ENCODE data around the gene GNAQ.
A peak's percentile ranks its signal among the peaks of the same experiment; 100 is the strongest.

GNAQ gene

DNA sequence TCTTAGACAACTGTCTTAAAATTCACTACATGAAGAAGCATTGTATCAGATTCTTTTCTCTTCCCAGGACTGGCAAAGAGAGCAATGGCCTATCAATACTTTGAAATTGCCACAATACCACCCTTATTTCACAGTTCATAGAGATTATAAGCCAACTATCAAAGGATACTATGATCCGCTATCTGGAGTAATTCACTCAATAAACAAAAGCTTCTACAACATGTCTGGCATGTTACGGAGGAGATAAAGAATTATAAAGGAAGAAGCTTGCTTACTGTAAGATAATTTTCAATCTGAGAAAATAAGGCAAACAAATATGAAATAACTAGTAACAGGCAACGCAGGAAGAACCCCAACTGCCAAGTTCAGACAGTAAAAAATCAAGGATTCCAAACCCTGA lies 114.8 kb downstream of the GNAQ start:
- Histone ChIP-seq H2AFZ (ENCODE audit: low read depth, low read length) (no peak overlapping the region), H3K4me2 (ENCODE audit: insufficient read depth, low read length) (peak overlapping the region; percentile 38), H3K9ac (ENCODE audit: low read depth, low read length) (peak overlapping the region; percentile 29), H3K9me3 (ENCODE audit: insufficient read depth, low read length, severe bottlenecking) (no peaks in the 10 kb centered on the region), H3K27me3 (ENCODE audit: insufficient read depth, low read length, poor library complexity) (no peaks in the 10 kb centered on the region), H3K79me2 (ENCODE audit: insufficient read depth, low read length) (peaks cover 88% of the 10 kb centered on the region), H4K20me1 (ENCODE audit: insufficient read depth, low read length) (no peaks in the 10 kb centered on the region), H3K4me1 (ENCODE audit: insufficient read depth, low read length) (peaks cover 73% of the 10 kb centered on the region), H3K27ac (ENCODE audit: low read length) (peak overlapping the region; percentile 86), H3K4me3 (ENCODE audit: low read depth in 1 of 2, low read length in 2 of 2) (no peak overlapping the region), H3K36me3 (ENCODE audit: insufficient read depth, low read length) (peaks cover 45% of the 10 kb centered on the region)
- ATAC-seq (ENCODE audit: insufficient read depth, low read depth) (no peak; the same call in 2 of the 3 replicates), DNase-seq (no peak)
- TF ChIP-seq CTCF (IDR thresholded peaks at IDR 0.05; ENCODE audit: borderline replicate concordance, extremely low read depth, low read length, poor library complexity, severe bottlenecking) (no peak), EZH2 (IDR thresholded peaks at IDR 0.05; ENCODE audit: borderline replicate concordance, low read depth, low read length, severe bottlenecking) (no peak)

DNA sequence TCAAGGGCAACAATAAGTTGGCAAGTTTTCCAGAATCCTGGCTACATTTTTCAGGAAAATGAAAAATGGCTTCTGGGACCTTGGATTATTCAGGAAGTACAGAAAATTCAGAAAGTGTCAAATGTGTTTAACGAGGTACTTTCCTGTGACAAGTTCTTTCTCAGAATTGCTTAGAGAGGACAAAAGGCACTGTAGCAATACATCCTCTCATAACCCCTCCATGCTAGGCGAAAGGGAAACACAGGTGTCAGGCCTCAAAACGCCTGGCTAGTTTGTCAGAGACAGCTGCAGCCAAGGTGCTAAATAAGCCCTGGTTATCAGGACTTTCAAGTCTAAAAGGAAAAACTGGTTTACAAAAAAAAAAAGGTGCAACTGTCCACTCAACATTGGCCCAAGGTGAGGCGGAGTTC lies 115.2 kb downstream of the GNAQ start:
- H3K27me3 ChIP-seq (ENCODE audit: insufficient read depth, low read length, poor library complexity) = no peaks in the 10 kb centered on the region
- H3K4me1 ChIP-seq (ENCODE audit: insufficient read depth, low read length) = peaks cover 77% of the 10 kb centered on the region
- H3K9me3 ChIP-seq (ENCODE audit: insufficient read depth, low read length, severe bottlenecking) = no peaks in the 10 kb centered on the region
- H3K27ac ChIP-seq (ENCODE audit: low read length) = peak overlapping the region; percentile 86
- peak overlapping the region; percentile 29 for H3K9ac ChIP-seq (ENCODE audit: low read depth, low read length)
- peaks cover 90% of the 10 kb centered on the region for H3K79me2 ChIP-seq (ENCODE audit: insufficient read depth, low read length)
- peaks cover 41% of the 10 kb centered on the region for H3K36me3 ChIP-seq (ENCODE audit: insufficient read depth, low read length)
- TF ChIP-seq CTCF (IDR thresholded peaks at IDR 0.05; ENCODE audit: borderline replicate concordance, extremely low read depth, low read length, poor library complexity, severe bottlenecking) (no peak), EZH2 (IDR thresholded peaks at IDR 0.05; ENCODE audit: borderline replicate concordance, low read depth, low read length, severe bottlenecking) (no peak)
- H3K4me2 ChIP-seq (ENCODE audit: insufficient read depth, low read length) = peak overlapping the region; percentile 38
- no peaks in the 10 kb centered on the region for H4K20me1 ChIP-seq (ENCODE audit: insufficient read depth, low read length)
- H2AFZ ChIP-seq (ENCODE audit: low read depth, low read length) = no peak overlapping the region
- H3K4me3 ChIP-seq (ENCODE audit: low read depth in 1 of 2, low read length in 2 of 2) = no peak overlapping the region
- DNase-seq (peak; percentile 67), ATAC-seq (ENCODE audit: insufficient read depth, low read depth) (peak; percentile 95)

GRCh38 chr9:77915744-77916143 lies 115.9 kb downstream of the GNAQ start:
- Histone ChIP-seq H3K79me2 (ENCODE audit: insufficient read depth, low read length) (peaks cover 90% of the 10 kb centered on the region), H3K4me2 (ENCODE audit: insufficient read depth, low read length) (peak overlapping the region; percentile 38; the same call in 1 of the 2 replicates), H2AFZ (ENCODE audit: low read depth, low read length) (no peak overlapping the region), H3K9me3 (ENCODE audit: insufficient read depth, low read length, severe bottlenecking) (no peaks in the 10 kb centered on the region), H3K4me1 (ENCODE audit: insufficient read depth, low read length) (peaks cover 84% of the 10 kb centered on the region), H3K27me3 (ENCODE audit: insufficient read depth, low read length, poor library complexity) (no peaks in the 10 kb centered on the region), H3K4me3 (ENCODE audit: low read depth in 1 of 2, low read length in 2 of 2) (no peak overlapping the region), H4K20me1 (ENCODE audit: insufficient read depth, low read length) (no peaks in the 10 kb centered on the region), H3K9ac (ENCODE audit: low read depth, low read length) (peak overlapping the region; percentile 29), H3K27ac (ENCODE audit: low read length) (peak overlapping the region; percentile 86), H3K36me3 (ENCODE audit: insufficient read depth, low read length) (peaks cover 37% of the 10 kb centered on the region)
- TF ChIP-seq EZH2 (IDR thresholded peaks at IDR 0.05; ENCODE audit: borderline replicate concordance, low read depth, low read length, severe bottlenecking) (no peak), CTCF (IDR thresholded peaks at IDR 0.05; ENCODE audit: borderline replicate concordance, extremely low read depth, low read length, poor library complexity, severe bottlenecking) (no peak)
- DNase-seq (no peak), ATAC-seq (ENCODE audit: insufficient read depth, low read depth) (no peak)

All from DND-41 (cell line).